HG02938 (cell line): Measurements from ENCODE around the gene HEXD.
A peak's percentile ranks its signal among the peaks of the same experiment; 100 is the strongest.
"Not testable (repeated sequence)": the region's sequence is repeated elsewhere in the genome, so short reads cannot be mapped to it uniquely, and the experiment has no call there.

Source experiments
- ATAC-seq: cut with Tn5 transposase; IDR thresholded peaks from one replicate; pipeline ENCODE4 v1.9.1; 2021; ENCODE audit warnings: mild to moderate bottlenecking, moderate library complexity; ENCODE audit not compliant: unreplicated experiment

HEXD gene

GRCh38 chr17:82452162-82452561, 34.0 kb downstream of the HEXD start:
- ATAC-seq: no peak

GRCh38 chr17:82453151-82453550, 35.0 kb downstream of the HEXD start:
- ATAC-seq: not testable (repeated sequence)

- ATAC-seq: not testable (repeated sequence)
Measured at GRCh38 chr17:82453706-82454105, 35.6 kb downstream of the HEXD start.

- ATAC-seq: no peak
Measured at GRCh38 chr17:82457073-82457928, 39.2 kb downstream of the HEXD start.

- no peak for ATAC-seq
Measured at GRCh38 chr17:82457929-82458178, 39.7 kb downstream of the HEXD start.

- ATAC-seq: peak; percentile 95
Measured at GRCh38 chr17:82458179-82458884, 40.2 kb downstream of the HEXD start, which contains the start of gene NARF. TSS of gene NARF (plus strand) at chr17:82458741. CDS start at chr17:82458804, 63 bp downstream.

GRCh38 chr17:82458885-82459424, 40.8 kb downstream of the HEXD start:
- no peak for ATAC-seq

- not testable (repeated sequence) for ATAC-seq
Measured at GRCh38 chr17:82459936-82460335, 41.8 kb downstream of the HEXD start.

GRCh38 chr17:82461827-82462524, 43.8 kb downstream of the HEXD start:
- ATAC-seq: no peak

GRCh38 chr17:82463391-82463790, 45.2 kb downstream of the HEXD start:
- no peak for ATAC-seq

- ATAC-seq: no peak
Measured at GRCh38 chr17:82463925-82464566, 45.9 kb downstream of the HEXD start.

- no peak for ATAC-seq
Measured at GRCh38 chr17:82464567-82464929, 46.4 kb downstream of the HEXD start.

GRCh38 chr17:82465023-82465603, 47.0 kb downstream of the HEXD start:
- ATAC-seq: no peak

- no peak for ATAC-seq
Measured at GRCh38 chr17:82468692-82469091, 50.5 kb downstream of the HEXD start.

- ATAC-seq: no peak
Measured at GRCh38 chr17:82470065-82470464, 51.9 kb downstream of the HEXD start.

- no peak for ATAC-seq
Measured at GRCh38 chr17:82474223-82475010, 56.3 kb downstream of the HEXD start.

GRCh38 chr17:82475458-82475857, 57.3 kb downstream of the HEXD start:
- ATAC-seq: no peak

- ATAC-seq: no peak
Measured at GRCh38 chr17:82477934-82478333, 59.8 kb downstream of the HEXD start.

GRCh38 chr17:82479602-82480001, 61.5 kb downstream of the HEXD start:
- no peak for ATAC-seq

GRCh38 chr17:82480318-82480717, 62.2 kb downstream of the HEXD start:
- no peak for ATAC-seq
